Smooth muscle cell (in vitro differentiated cells): Measurements from ENCODE around the gene OR7E24. TPM values are rescaled to one million over a fixed set of nuclear protein-coding genes. Genes with fewer than 3 reads are reported as not detected.

Experiments
- DNase-seq: peaks from one replicate; lab custom pipeline; 2025; ENCODE audit not compliant: unreplicated experiment; lab: John Stamatoyannopoulos, UW
- H2AFZ ChIP-seq: fragments of 200-600 bp; sonication (generic); 2 replicates; pipeline ENCODE4 v1.6.0; 2016; ENCODE audit warnings: antibody characterized with exemption, low read depth, mild to moderate bottlenecking
- H3F3A ChIP-seq: fragments of 200-600 bp; sonication (generic); 2 replicates; pipeline ENCODE4 v1.6.0; 2017; ENCODE audit warnings: antibody characterized with exemption, low read depth
- H3K27ac ChIP-seq: fragments of 200-600 bp; sonication (generic); 2 replicates; pipeline ENCODE4 v1.5.1; 2016; ENCODE audit warnings: low read depth, mild to moderate bottlenecking
- H3K27me3 ChIP-seq: fragments of 200-600 bp; sonication (generic); 2 replicates; pipeline ENCODE4 v1.6.1; 2016; ENCODE audit warnings: low read depth, mild to moderate bottlenecking
- H3K36me3 ChIP-seq: fragments of 200-600 bp; sonication (generic); 2 replicates; pipeline ENCODE4 v1.5.1; 2016; ENCODE audit warnings: low read depth
- H3K4me1 ChIP-seq: fragments of 200-600 bp; sonication (generic); 2 replicates; pipeline ENCODE4 v1.5.1; 2016; ENCODE audit warnings: low read depth
- H3K4me2 ChIP-seq: fragments of 200-600 bp; sonication (generic); 2 replicates; pipeline ENCODE4 v1.6.0; 2016; ENCODE audit warnings: mild to moderate bottlenecking
- H3K4me3 ChIP-seq: fragments of 200-600 bp; sonication (generic); 2 replicates; pipeline ENCODE4 v1.5.1; 2016; ENCODE audit warnings: mild to moderate bottlenecking
- H3K79me2 ChIP-seq: fragments of 200-600 bp; sonication (generic); 2 replicates; pipeline ENCODE4 v1.6.0; 2016; ENCODE audit warnings: low read depth, mild to moderate bottlenecking
- H3K9ac ChIP-seq: fragments of 200-600 bp; sonication (generic); 2 replicates; pipeline ENCODE4 v1.6.0; 2016; ENCODE audit warnings: low read depth
- H3K9me3 ChIP-seq: fragments of 200-600 bp; sonication (generic); replicated peaks from 2 replicates; pipeline ENCODE4 v1.5.1; 2016; ENCODE audit warnings: low read depth
- H4K20me1 ChIP-seq: fragments of 200-600 bp; sonication (generic); 2 replicates; pipeline ENCODE4 v1.6.0; 2016; ENCODE audit warnings: low read depth
- CTCF ChIP-seq: fragments of 200-600 bp; sonication (generic); IDR thresholded peaks from 2 replicates; pipeline ENCODE4 v1.5.1; 2017; ENCODE audit warnings: borderline replicate concordance, mild to moderate bottlenecking, antibody characterized with exemption; ENCODE audit not compliant: insufficient read depth, poor library complexity, severe bottlenecking
- WGBS: methylation state at CpG from one replicate; pipeline ENCODE4 v1.1.7; 2016; ENCODE audit warnings: low lambda C conversion rate; 5-methylcytosine and 5-hydroxymethylcytosine counted together
- polyA plus RNA-seq: library from polyadenylated mRNA; unstranded; fragments of >200 nt; fragmentation: Nextera tagmentation; extraction: Ambion mirVana; gene quantifications from 2 replicates; pipeline ENCODE4 v1.2.1, GENCODE V29; 2016
- total RNA-seq: library from RNA; depleted of rRNA; stranded (reverse); fragments of >200 nt; gene quantifications from 2 replicates; pipeline ENCODE4 v1.2.3, GENCODE V29; 2014

The OR7E24 gene
- total and polyA plus RNA-seq, 2 experiments from 2014 or later, result not detected

GRCh38 chr19:9289231-9289884 is 38.6 kb downstream of the OR7E24 start:
- Histone ChIP-seq H3K4me2 (no peak overlapping the region), H3K27ac (no peak overlapping the region), H3K4me1 (no peaks in the 10 kb centered on the region), H2AFZ (no peak overlapping the region), H3K27me3 (no peaks in the 10 kb centered on the region), H3K9ac (no peak overlapping the region), H3K79me2 (peaks cover 8% of the 10 kb centered on the region), H3K36me3 (peaks cover 40% of the 10 kb centered on the region), H4K20me1 (no peaks in the 10 kb centered on the region), H3K4me3 (no peak overlapping the region), H3F3A (no peaks in the 10 kb centered on the region), H3K9me3 (peaks cover 42% of the 10 kb centered on the region)
- DNase-seq, result no peak
- 97% methylated on average over 2 of the region's 2 CpGs for WGBS
- no peak for TF ChIP-seq CTCF

GRCh38 chr19:9295411-9295849 is 44.7 kb downstream of the OR7E24 start:
- WGBS, result 94% methylated on average over 4 of the region's 4 CpGs
- H3K79me2 ChIP-seq, result peaks cover 12% of the 10 kb centered on the region
- no peak for DNase-seq
- H3K27me3 ChIP-seq, result no peaks in the 10 kb centered on the region
- H3K36me3 ChIP-seq, result peaks cover 81% of the 10 kb centered on the region
- H3K9ac ChIP-seq, result no peak overlapping the region
- no peak overlapping the region for H3K27ac ChIP-seq
- no peaks in the 10 kb centered on the region for H3F3A ChIP-seq
- H3K9me3 ChIP-seq, result peaks cover 76% of the 10 kb centered on the region
- H3K4me3 ChIP-seq, result no peak overlapping the region
- H3K4me1 ChIP-seq, result no peaks in the 10 kb centered on the region
- H2AFZ ChIP-seq, result no peak overlapping the region
- no peaks in the 10 kb centered on the region for H4K20me1 ChIP-seq
- no peak for TF ChIP-seq CTCF
- H3K4me2 ChIP-seq, result no peak overlapping the region

GRCh38 chr19:9296336-9296735 is 45.6 kb downstream of the OR7E24 start:
- Histone ChIP-seq H3K4me1 (no peaks in the 10 kb centered on the region), H3K27me3 (no peaks in the 10 kb centered on the region), H3K4me3 (no peak overlapping the region), H3K4me2 (no peak overlapping the region), H3K9me3 (peaks cover 76% of the 10 kb centered on the region), H3K9ac (no peak overlapping the region), H3K36me3 (peaks cover 83% of the 10 kb centered on the region), H3K27ac (no peak overlapping the region), H2AFZ (no peak overlapping the region), H4K20me1 (no peaks in the 10 kb centered on the region), H3K79me2 (peaks cover 12% of the 10 kb centered on the region), H3F3A (no peaks in the 10 kb centered on the region)
- TF ChIP-seq CTCF, result no peak
- no peak for DNase-seq
- WGBS, result 96% methylated on average over 2 of the region's 2 CpGs

Other genes starting within 250 kb of the OR7E24 start
- 0.04 TPM in 2 replicates for gene MUC16, start 240.5 kb upstream of the OR7E24 start, total RNA-seq
- gene MUC16, start 240.5 kb upstream of the OR7E24 start, polyA plus RNA-seq, result under 0.01 TPM in 1 of 2 replicates, not detected in the other
- gene OR1M1, start 163.9 kb upstream of the OR7E24 start, total RNA-seq, result not detected in 2 replicates
- gene OR1M1, start 163.9 kb upstream of the OR7E24 start, polyA plus RNA-seq, result not detected in 2 replicates
- not detected in 2 replicates for gene OR7G2, start 143.5 kb upstream of the OR7E24 start, total RNA-seq
- not detected in 2 replicates for gene OR7G2, start 143.5 kb upstream of the OR7E24 start, polyA plus RNA-seq
- gene OR7G1, start 135.2 kb upstream of the OR7E24 start, total RNA-seq, result not detected in 2 replicates
- gene OR7G1, start 135.2 kb upstream of the OR7E24 start, polyA plus RNA-seq, result not detected in 2 replicates
- gene OR7G3, start 124.0 kb upstream of the OR7E24 start, total RNA-seq, result not detected in 2 replicates
- gene OR7G3, start 124.0 kb upstream of the OR7E24 start, polyA plus RNA-seq, result not detected in 2 replicates
- gene ZNF317, start 110.5 kb upstream of the OR7E24 start, total RNA-seq, result 19.0 and 23.8 TPM in 2 replicates
- 19.6 and 22.1 TPM in 2 replicates for gene ZNF317, start 110.5 kb upstream of the OR7E24 start, polyA plus RNA-seq
- 0.04 and 0.67 TPM in 2 replicates for gene OR7D2, start 72.0 kb upstream of the OR7E24 start, total RNA-seq
- gene OR7D2, start 72.0 kb upstream of the OR7E24 start, polyA plus RNA-seq, result 0.18 and 0.22 TPM in 2 replicates
- gene OR7D4, start 31.3 kb upstream of the OR7E24 start, total RNA-seq, result not detected in 2 replicates
- not detected in 2 replicates for gene OR7D4, start 31.3 kb upstream of the OR7E24 start, polyA plus RNA-seq
- gene ZNF699, start 58.9 kb downstream of the OR7E24 start, total RNA-seq, result 6.3 and 17.9 TPM in 2 replicates
- 3.5 and 3.7 TPM in 2 replicates for gene ZNF699, start 58.9 kb downstream of the OR7E24 start, polyA plus RNA-seq
- gene ZNF559, start 73.2 kb downstream of the OR7E24 start, total RNA-seq, result 22.8 and 23.8 TPM in 2 replicates
- 7.8 and 8.9 TPM in 2 replicates for gene ZNF559, start 73.2 kb downstream of the OR7E24 start, polyA plus RNA-seq
- gene ZNF177, start 112.1 kb downstream of the OR7E24 start, total RNA-seq, result 4.8 and 5.3 TPM in 2 replicates
- 2.4 and 2.8 TPM in 2 replicates for gene ZNF177, start 112.1 kb downstream of the OR7E24 start, polyA plus RNA-seq
- 19.6 and 56.6 TPM in 2 replicates for gene ZNF266, start 184.6 kb downstream of the OR7E24 start, total RNA-seq
- gene ZNF266, start 184.6 kb downstream of the OR7E24 start, polyA plus RNA-seq, result 8.9 and 11.5 TPM in 2 replicates
- gene ZNF560, start 247.7 kb downstream of the OR7E24 start, total RNA-seq, result not detected in 2 replicates
- not detected in 2 replicates for gene ZNF560, start 247.7 kb downstream of the OR7E24 start, polyA plus RNA-seq